ENCODE data around the gene RPS16. TPM values are rescaled to one million over a fixed set of nuclear protein-coding genes. Genes with fewer than 3 reads are reported as not detected.

Gene RPS16
- total and polyA plus RNA-seq, 2 of the 13 experiments (the other 11 are each of a cell fraction or from before 2014, with no cell fraction given), result 488 to 2,583 TPM

- H3K27ac ChIP-seq (ENCODE audit: extremely low read length, insufficient read depth, low read length), result peak within 1 kb of the TSS; percentile 91
- in situ Hi-C loops (cut with HindIII; ENCODE audit: extremely low pct_ligation_motif_present, low pct_unique_long_range_greater_than_20kb) (no loop called here), intact Hi-C loops (cut with micrococcal nuclease; ENCODE audit: unreplicated experiment) (no loop called here)
- ATAC-seq (peak; percentile 96), DNase-seq (ENCODE audit: low spot score) (peak; percentile 95), FAIRE-seq (peak; percentile 84)
- peaks cover 0 to 3% of the 10 kb centered on the region in 2 experiments; a peak in 2 of 5 replicates for H3K27me3 ChIP-seq (ENCODE audit: control insufficient read depth in 1 of 2, insufficient read depth in 2 of 2, low read length in 2 of 2)
- 0 out of 2 replicates have a peak, but pooled peaks cover 3% of the 10 kb centered on the region for H4K20me1 ChIP-seq (ENCODE audit: insufficient read depth, low read length)
- BruUV-seq (replicated peaks), result TSS peak; percentile 86
- peaks cover 47% of the 10 kb centered on the region for H3K4me1 ChIP-seq (ENCODE audit: insufficient read depth, low read length)
- H2AFZ ChIP-seq (ENCODE audit: low read length), result no peak within 1 kb of the TSS
- peaks cover 56% of the 10 kb centered on the region for H3K79me2 ChIP-seq (ENCODE audit: insufficient read depth, low read length)
- peak within 1 kb of the TSS; percentile 93 for H3K9ac ChIP-seq (ENCODE audit: insufficient read depth, low read depth, low read length)
- WGBS (ENCODE audit: low lambda C conversion rate), result under 1% methylated on average over 35 of the region's 68 CpGs
- CTCF ChIA-PET (ENCODE audit: low intra/inter-chr PET ratio, low total read pairs), result no interaction called here
- POLR2A ChIA-PET, result interaction anchor here (0.6 to 2.8 kb wide), 13 partner anchors 9 to 87 kb away, joined by 3 to 78 read pairs (median 6); partner anchors contain the start of genes EID2B, MED29, PAF1 and RPS16
- peak within 1 kb of the TSS; percentile 85 for H3K4me2 ChIP-seq (ENCODE audit: low read depth, low read length)
- no peaks in the 10 kb centered on the region for H3K9me3 ChIP-seq (ENCODE audit: low read length)
- peak within 1 kb of the TSS; percentile 81 to 98 (median 94) for H3K4me3 ChIP-seq (replicated peaks in 1 of 3; ENCODE audit: insufficient read depth in 1 of 3, low read depth in 2 of 3, low read length in 3 of 3)
- peaks cover 3 to 12% of the 10 kb centered on the region in 2 experiments; a peak in 4 of 5 replicates for H3K36me3 ChIP-seq (replicated peaks in 1 of 2; ENCODE audit: control insufficient read depth in 1 of 2, insufficient read depth in 2 of 2, low read length in 2 of 2)
- TF ChIP-seq, protein P1, sequence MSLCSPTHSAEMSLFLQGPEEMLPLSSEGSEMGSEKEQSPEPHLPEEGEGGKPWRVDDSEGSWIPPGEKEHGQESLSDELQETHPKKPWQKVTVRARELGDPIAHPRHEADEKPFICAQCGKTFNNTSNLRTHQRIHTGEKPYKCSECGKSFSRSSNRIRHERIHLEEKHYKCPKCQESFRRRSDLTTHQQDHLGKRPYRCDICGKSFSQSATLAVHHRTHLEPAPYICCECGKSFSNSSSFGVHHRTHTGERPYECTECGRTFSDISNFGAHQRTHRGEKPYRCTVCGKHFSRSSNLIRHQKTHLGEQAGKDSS (CRISPR knock-in tag; IDR thresholded peaks at IDR 0.05; ENCODE audit: borderline replicate concordance, low read depth), result 0 out of 2 replicates have a peak, but pooled peaks have one; percentile 36
- TF ChIP-seq ZNF33B (CRISPR knock-in tag; IDR thresholded peaks at IDR 0.05) (peak; percentile 89; the same call in 1 of the 2 replicates), U2AF2 (IDR thresholded peaks at IDR 0.05; ENCODE audit: low read depth, low read length) (no peak), POGK (CRISPR knock-in tag; conservative IDR thresholded peaks at IDR 0.05) (peak; percentile 85), HES4 (CRISPR knock-in tag; IDR thresholded peaks at IDR 0.05; ENCODE audit: borderline replicate concordance) (peak; percentile 70; the same call in 1 of the 2 replicates), SMARCC2 (IDR thresholded peaks at IDR 0.05) (no peak), PAWR (CRISPR knock-in tag; IDR thresholded peaks at IDR 0.05; ENCODE audit: borderline replicate concordance) (no peak), NR2C2 (CRISPR knock-in tag; IDR thresholded peaks at IDR 0.05; ENCODE audit: borderline replicate concordance) (peak; percentile 98), ZSCAN22 (CRISPR knock-in tag; IDR thresholded peaks at IDR 0.05) (0 out of 2 replicates have a peak, but pooled peaks have one; percentile 20), SSRP1 (CRISPR knock-in tag; IDR thresholded peaks at IDR 0.05) (no peak), ZNF615 (CRISPR knock-in tag; IDR thresholded peaks at IDR 0.05; ENCODE audit: borderline replicate concordance) (0 out of 2 replicates have a peak, but pooled peaks have one; percentile 29), PLRG1 (conservative IDR thresholded peaks at IDR 0.05) (no peak), RBFOX2 (IDR thresholded peaks at IDR 0.05; ENCODE audit: low read depth, low read length) (peak; percentile 92), NBN (conservative IDR thresholded peaks at IDR 0.05) (no peak), BHLHE40 (IDR thresholded peaks at IDR 0.05; ENCODE audit: low read length) (peak; percentile 83), FIP1L1 (IDR thresholded peaks at IDR 0.05; ENCODE audit: borderline replicate concordance, insufficient read depth, low read depth, low read length) (no peak), FOXA3 (CRISPR knock-in tag; IDR thresholded peaks at IDR 0.05) (peak; percentile 73)
- TF ChIP-seq, protein P2, sequence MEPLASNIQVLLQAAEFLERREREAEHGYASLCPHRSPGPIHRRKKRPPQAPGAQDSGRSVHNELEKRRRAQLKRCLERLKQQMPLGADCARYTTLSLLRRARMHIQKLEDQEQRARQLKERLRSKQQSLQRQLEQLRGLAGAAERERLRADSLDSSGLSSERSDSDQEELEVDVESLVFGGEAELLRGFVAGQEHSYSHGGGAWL (CRISPR knock-in tag; IDR thresholded peaks at IDR 0.05), result peak; percentile 91
- TF ChIP-seq, protein P3, sequence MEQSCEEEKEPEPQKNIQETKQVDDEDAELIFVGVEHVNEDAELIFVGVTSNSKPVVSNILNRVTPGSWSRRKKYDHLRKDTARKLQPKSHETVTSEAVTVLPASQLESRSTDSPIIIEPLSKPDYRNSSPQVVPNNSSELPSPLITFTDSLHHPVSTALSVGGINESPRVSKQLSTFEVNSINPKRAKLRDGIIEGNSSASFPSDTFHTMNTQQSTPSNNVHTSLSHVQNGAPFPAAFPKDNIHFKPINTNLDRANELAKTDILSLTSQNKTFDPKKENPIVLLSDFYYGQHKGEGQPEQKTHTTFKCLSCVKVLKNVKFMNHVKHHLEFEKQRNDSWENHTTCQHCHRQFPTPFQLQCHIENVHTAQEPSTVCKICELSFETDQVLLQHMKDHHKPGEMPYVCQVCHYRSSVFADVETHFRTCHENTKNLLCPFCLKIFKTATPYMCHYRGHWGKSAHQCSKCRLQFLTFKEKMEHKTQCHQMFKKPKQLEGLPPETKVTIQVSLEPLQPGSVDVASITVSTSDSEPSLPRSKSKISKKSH (CRISPR knock-in tag; IDR thresholded peaks at IDR 0.05; ENCODE audit: borderline replicate concordance), result peak; percentile 78; the same call in 1 of the 2 replicates
Observed at GRCh38 chr19:39445196-39446111, 9.7 kb upstream of the RPS16 start, which contains the start of gene SUPT5H. SUPT5H (plus strand) TSS chr19:39445582; CDS start chr19:39445891, 309 bp downstream.

Data from HepG2 (cell line).